GM12874 (cell line): Measurements from ENCODE around the gene SIRT5.

Experiments
- TF ChIP-seq, protein P1 (sequence below): IDR thresholded peaks from 2 replicates; pipeline ENCODE4 v1.5.1; 2011; ENCODE audit warnings: low read depth, mild to moderate bottlenecking, control low read depth, low read length, moderate library complexity; ENCODE audit not compliant: insufficient read depth

The SIRT5 gene

GRCh38 chr6:13654496-13654895, 80.1 kb downstream of the SIRT5 start:
- TF ChIP-seq, protein P1, sequence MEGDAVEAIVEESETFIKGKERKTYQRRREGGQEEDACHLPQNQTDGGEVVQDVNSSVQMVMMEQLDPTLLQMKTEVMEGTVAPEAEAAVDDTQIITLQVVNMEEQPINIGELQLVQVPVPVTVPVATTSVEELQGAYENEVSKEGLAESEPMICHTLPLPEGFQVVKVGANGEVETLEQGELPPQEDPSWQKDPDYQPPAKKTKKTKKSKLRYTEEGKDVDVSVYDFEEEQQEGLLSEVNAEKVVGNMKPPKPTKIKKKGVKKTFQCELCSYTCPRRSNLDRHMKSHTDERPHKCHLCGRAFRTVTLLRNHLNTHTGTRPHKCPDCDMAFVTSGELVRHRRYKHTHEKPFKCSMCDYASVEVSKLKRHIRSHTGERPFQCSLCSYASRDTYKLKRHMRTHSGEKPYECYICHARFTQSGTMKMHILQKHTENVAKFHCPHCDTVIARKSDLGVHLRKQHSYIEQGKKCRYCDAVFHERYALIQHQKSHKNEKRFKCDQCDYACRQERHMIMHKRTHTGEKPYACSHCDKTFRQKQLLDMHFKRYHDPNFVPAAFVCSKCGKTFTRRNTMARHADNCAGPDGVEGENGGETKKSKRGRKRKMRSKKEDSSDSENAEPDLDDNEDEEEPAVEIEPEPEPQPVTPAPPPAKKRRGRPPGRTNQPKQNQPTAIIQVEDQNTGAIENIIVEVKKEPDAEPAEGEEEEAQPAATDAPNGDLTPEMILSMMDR, result no peak

DNA sequence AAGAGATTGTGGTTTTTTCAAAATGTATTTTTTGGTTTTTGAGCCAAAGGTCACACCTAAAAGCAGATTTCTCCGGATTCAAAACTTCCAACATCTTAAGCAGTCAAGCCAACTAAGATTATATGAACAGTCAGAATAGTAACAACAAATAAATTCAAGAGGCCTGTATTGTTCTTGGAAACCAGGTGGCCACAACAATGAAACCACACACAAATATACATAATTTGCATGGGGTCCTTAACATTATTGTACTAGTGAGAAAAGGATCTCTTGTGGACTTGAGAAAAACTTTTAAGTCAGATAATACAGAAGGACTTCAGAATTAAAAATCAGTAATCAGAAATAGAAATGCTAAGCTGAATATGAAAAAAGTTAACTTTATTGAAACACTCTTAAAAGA, 81.3 kb downstream of the SIRT5 start:
- TF ChIP-seq, protein P1, result no peak

GRCh38 chr6:13660273-13660672, 85.9 kb downstream of the SIRT5 start:
- TF ChIP-seq, protein P1, result no peak

GRCh38 chr6:13660893-13661292, 86.5 kb downstream of the SIRT5 start:
- TF ChIP-seq, protein P1, result no peak

DNA sequence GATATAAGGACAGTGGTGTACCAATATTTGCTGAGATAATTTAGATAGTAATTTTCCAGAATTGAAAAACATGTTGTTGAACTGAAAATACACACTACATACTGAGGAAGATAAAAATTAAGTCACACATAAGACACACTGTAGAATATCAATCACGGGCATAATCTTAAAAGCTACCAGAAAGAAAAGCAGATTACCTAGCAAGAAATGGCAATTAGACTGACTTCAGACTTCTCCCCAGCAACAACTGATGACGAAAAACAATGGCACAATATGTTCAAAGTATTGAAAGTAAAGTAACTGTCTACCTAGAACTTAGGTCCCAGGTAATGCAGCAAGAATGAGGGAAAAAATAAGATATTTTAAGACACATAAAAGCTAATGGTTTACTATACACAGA, 87.2 kb downstream of the SIRT5 start:
- TF ChIP-seq, protein P1, result no peak

- TF ChIP-seq, protein P1, result no peak
These were observed 88.4 kb downstream of the SIRT5 start for GRCh38 chr6:13662651-13663334.

- TF ChIP-seq, protein P1, result no peak
These were observed 89.6 kb downstream of the SIRT5 start for GRCh38 chr6:13663986-13664385.
